HG03025 (cell line): ENCODE measurements around the gene HDGFL1.

Experiments used
- ATAC-seq: cut with Tn5 transposase; IDR thresholded peaks from one replicate; pipeline ENCODE4 v1.9.1; 2021; ENCODE audit warnings: mild to moderate bottlenecking, moderate library complexity; ENCODE audit not compliant: unreplicated experiment, low FRiP score

The HDGFL1 gene

DNA sequence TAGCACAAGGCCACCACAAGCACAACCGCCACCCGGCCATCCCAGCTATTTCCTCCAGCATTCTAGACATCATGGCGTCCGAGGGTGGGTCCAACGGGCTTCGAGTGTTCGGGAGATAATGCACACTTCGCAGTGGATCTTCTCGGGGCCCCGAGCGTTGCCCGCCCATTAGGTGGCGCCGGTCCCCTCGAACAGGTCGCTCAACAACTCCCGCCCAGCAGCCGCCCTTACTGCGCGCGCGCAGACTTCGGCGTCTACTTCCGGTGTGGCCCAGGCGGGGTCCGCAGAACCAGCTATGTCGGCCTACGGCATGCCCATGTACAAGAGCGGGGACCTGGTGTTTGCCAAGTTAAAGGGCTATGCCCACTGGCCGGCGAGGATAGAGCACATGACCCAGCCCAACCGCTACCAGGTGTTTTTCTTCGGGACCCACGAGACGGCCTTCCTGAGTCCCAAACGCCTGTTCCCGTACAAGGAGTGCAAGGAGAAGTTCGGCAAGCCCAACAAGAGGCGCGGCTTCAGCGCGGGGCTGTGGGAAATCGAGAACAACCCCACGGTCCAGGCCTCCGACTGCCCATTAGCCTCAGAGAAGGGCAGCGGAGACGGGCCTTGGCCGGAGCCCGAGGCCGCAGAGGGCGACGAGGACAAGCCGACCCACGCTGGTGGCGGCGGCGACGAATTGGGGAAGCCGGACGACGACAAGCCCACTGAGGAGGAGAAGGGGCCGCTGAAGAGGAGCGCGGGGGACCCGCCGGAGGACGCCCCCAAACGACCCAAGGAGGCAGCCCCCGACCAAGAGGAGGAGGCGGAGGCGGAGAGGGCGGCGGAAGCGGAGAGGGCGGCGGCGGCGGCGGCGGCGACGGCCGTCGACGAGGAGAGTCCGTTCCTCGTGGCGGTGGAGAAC, at the start of gene HDGFL1:
Gene HDGFL1, plus strand, starts transcription at position 286 of the 904 bp plus-strand sequence. Its CDS starts 10 bp downstream, at position 296.
- ATAC-seq, result no peak

DNA sequence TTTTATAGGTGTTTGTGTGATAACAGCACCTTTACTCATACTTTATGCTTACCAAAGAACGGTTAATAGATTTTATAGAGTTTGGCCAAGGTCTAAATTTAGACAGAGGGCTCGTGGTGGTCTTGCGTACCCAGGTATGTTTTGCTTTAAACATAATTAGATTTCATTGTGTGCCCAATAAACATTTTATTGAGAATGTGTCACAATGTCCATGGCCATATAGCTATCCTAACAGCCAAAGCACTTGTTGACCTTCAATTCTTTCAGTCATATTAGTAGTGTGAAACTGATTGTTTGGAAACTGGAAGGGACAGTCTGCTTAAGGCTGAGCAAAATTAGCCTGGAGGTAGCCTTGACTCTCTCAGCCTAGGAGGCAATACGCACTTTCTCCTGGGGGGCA, 48.3 kb upstream of the HDGFL1 start:
- no peak for ATAC-seq

DNA sequence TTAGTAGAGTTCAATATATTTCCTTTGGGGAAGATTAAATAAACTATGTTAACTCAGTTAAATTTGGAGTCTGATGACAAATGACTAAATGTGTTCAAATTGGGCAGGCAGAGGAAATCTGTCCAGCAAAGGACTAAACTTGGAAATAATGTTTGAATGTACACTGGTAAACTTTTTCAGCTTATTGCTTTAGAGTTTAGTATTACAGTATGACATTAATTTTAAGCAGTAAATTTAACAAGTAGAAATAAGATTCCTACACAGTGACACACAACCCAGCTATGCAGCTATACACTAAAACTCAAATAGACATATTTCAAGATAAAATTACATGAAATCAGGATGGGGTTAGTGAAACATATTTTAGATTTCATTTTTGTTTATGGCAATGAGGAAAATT, 42.6 kb upstream of the HDGFL1 start:
- ATAC-seq, result no peak

DNA sequence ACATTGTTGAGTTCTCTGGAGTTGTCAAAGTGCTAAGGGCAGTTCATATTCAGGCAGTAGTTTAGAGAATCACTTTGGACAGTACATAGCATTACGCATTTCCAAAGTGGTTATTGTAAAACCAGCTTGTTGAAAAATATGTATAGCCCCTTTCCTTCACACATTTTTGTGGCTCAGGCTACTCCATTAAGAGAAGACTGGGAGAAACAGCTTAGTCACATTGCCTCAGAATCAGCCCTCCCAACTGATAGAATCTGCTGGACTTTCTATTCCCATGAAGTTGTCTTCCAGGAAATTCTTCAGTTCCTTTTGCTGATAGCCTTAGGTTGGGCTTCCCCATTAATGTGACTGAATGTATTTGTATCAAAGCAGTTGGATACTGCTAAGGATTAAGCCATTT, 39.5 kb upstream of the HDGFL1 start:
- ATAC-seq, result no peak

DNA sequence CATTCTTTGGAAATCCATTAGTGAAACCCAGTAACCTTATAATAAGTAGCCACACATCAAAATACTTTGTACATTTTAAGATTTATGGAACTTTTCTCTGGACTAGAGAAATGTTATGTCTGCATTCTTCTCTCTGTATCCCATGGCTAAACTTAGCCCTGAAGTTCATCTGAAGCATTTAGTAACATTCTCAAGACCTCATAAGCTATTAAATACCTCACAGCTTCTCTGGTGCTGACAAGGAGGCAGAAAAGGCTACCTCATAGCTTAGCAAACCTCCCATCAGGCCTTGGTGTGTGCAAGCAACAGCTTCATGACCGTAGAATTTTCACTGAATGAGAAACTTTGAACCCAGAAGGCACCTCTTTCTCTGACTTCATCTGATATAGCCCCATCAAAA, 38.9 kb upstream of the HDGFL1 start:
- ATAC-seq, result no peak

DNA sequence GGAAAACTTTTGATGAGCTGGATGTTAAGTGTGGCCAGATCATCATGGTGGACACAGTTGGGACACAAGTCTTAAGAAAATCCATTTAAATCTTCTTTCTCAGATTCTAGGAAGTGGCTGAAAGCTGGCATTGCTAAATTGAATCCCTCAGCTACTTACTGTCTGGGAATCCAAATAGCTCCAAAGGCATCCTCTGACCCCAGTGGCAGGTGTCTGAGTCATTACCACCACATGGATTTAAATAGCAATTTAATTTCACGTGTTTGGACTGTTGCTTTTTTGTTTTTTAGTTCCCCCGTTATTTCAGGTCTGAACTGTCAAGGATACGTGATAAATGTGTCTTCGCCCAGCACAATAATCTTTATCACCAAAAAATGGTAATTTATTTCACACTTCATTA, 33.2 kb upstream of the HDGFL1 start:
- ATAC-seq, result no peak

DNA sequence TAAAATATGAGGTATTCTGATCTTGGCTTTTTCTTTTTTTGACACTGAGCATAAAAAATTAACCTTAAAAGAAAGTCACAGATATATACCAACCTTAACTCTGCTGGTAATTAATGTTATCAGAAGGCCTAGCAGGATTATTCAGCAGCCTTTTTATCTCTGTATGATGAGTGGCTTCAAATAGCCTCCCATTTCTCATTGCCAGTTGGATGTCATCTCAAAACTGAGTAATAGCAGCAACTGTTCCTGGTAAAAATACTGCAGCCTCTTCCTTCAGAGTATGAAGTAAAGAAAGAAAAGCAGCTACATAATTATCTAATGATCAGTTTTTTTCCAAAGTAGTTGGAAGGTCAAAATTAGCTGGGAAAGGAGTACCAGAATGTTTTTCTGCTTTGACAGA, 24.9 kb upstream of the HDGFL1 start:
- no peak for ATAC-seq

DNA sequence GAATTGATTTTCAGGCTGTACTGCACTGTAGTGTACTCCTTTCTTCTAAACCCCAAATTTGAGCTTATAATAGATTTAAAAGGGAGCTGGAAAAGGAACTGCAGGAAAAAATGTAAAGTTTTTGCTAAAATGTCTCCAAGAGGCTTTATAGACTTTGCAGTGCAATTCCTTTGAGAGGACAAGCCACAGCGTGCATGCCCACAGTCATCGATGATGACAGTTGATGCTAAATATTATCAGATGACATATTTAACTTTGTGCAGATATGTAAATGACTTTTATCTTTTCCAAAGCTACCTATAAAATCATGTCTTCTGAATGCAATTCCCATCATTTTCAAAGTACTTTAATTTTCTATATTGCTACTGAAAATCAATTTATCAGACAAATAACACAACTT, 24.3 kb upstream of the HDGFL1 start:
- ATAC-seq, result no peak

DNA sequence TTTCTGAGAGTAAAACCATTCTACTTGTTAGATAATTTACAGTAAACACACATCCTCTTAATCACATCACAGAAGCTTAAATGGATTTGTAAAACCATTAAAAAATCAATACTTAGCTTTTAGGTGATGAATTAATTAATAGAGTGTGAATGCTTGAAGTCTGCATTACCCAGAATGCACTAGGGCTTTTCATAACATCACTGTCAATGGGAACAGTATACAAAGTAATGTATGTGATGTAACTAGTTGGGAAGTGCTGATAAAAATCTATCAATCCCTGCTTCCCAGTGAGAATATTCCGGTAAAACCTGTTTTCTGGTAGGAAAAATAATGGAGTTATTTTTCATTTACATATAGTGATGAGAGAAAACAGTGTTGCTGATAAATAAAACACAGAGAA, 23.1 kb upstream of the HDGFL1 start:
- no peak for ATAC-seq

DNA sequence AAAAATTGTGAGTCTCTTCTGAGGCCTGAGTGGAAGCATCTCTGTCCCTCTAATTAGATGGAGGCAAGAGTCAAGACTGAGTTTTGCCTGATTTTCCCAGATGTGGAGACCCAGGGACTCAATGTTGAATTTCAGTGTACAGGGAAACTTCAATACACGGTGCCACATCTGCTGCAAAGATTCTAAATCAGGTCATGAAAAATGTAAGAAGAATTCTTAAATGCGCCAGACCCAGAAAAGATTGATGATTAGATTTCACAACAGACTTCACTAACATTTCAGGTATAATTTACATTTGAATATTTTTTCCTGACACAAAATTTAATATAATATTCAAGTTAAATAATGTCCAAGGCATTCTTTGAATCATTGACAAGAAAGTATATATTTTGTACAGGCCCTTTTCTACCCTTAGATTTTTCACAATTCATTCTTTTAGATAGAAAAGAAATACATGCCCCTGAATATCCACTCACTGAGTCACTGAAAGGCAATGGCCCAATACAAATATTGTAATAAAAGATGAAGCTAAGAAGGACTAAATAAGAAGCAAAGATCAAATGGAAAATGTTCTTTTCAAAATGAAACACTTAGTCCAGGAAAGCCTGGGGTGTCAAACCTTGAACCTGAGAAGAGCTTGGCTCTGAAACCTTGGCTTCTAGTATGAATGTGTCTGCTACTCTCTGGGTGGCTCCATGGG, 18.2 kb upstream of the HDGFL1 start:
- no peak for ATAC-seq

DNA sequence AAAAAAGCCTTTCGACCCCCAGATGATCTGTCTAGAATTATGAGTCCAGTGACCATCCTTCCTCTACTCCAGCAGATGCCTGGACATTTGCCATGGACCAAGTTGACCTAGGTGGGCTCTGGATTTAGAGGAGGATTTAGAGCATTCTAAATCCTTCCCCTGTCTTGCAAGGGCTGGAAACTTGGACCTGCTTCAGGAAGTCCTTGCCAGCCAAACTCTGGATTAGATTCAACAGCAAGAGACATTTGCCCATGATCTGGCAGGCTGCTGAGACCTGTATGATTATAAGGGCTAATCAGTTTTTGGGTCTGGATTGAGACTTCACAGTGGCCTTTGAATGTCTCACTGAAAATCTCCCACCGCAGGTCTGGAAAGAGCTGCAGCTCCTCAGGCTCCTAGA, 13.1 kb upstream of the HDGFL1 start:
- no peak for ATAC-seq

DNA sequence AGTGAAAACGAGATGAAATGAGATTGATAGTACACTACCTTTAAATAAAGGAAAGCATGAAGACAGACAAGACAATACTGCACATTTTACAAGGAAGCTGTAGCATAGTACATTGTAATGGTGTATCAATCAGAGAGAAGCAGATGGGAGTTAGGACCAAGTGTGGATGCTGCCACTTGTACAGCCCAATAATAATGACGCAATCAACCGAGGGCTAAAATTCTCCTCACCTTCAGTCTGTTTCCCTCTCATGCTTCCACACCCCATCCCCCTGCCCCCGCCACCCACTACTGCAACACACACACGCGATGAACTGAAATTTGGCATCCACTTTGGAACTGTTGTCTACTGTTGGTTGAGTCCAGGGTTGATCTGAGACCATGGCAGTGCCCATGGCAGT, 12.4 kb upstream of the HDGFL1 start:
- ATAC-seq, result no peak

DNA sequence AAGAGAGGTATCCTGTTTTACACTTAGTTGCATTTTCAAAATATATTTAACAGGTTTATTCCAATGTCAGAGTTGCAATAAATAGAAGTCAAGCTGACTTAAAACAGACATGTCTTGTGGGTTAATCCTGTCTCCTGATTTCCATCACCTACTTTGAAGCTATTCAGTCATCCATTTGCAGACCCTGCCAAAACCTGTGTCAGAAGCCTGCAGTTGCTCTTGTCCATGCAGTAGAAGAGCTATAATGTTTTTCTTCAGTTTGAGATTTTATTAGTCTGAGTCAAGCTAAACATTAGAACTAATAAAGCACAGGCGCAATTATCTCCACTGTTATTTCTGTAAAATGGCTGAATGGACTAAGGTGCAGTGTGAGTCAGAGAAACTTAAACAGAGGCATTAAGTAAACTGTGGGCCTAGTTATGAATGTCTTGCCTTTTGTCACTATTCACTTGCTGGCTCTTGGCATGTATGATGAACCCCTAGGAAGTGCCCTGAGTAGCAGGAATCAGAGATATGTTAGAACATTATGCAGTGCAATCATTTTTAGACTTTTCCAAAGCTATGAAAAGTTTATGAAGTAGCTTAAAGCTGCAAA, 11.0 kb upstream of the HDGFL1 start:
- ATAC-seq, result no peak

DNA sequence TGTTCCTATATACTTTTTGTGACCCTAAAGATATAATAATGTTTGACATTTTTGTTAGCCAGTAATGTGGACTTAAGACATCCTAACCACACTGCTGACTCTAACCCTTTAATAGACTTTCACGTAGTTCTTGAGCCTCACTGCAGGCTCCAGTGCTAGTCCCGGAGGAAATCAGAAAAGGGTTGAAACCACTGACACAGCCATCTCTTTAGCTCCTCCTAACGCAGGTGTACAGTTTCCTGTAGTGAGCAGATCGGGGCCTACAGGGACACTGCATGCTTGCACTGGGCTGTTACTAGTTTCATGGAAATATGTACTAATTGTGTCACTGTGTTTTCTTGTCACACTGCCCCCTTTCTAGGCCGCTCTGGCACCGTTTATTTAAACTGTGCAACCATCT, 512 bp upstream of the HDGFL1 start:
- no peak for ATAC-seq

DNA sequence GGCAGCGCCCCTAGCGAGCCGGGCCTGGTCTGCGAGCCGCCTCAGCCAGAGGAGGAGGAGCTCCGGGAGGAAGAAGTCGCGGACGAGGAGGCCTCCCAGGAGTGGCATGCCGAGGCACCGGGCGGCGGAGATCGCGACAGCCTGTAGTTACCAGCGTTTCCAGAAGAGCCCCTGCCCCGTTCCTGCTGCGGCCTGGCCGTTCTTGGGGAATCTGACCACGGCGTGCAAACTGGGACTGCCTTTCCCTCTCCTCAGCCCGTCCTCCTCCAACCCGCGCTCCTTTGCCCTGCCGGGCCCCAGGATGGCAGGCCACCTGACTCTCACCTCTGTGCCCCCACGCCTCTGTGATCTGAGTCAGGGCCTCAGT, 802 bp downstream of the HDGFL1 start:
- ATAC-seq, result no peak

DNA sequence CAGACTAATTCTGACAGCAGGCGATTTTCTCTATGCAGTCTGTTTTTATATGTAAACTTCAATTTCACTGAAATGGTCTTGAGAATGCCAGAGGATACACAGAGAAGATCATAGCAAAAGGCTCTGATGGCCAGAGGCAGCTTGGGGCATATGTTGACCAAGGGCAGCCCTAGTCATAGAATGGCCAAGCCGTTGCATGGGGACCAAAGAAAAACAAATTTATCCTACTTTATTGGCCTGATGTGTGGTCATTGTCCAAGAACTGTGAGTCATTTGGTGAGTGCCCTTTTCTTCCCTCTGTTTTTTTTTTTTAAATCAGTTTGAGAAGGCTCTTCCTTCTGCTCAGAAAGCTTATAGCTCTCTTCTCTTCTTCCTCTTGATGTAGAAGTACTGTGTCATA, 5.8 kb downstream of the HDGFL1 start:
- no peak for ATAC-seq

DNA sequence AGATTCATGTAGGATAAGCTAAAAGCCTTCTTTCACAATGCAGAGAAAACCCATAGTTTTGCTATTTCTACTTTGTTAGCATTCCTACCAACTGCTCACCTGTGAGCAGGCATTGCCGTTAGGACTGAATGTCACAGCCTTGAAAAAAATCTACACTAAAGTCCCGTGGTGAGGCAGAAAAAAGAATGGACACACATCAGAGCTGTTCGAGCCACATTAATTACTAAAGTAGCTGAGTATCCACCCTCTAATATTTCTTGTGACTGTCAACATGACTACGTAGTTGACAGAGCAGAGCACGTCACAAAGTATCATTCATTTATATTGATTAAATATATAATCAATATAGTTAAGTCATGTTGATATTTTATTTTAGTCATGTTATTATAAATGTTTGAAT, 10.1 kb downstream of the HDGFL1 start:
- ATAC-seq, result no peak

DNA sequence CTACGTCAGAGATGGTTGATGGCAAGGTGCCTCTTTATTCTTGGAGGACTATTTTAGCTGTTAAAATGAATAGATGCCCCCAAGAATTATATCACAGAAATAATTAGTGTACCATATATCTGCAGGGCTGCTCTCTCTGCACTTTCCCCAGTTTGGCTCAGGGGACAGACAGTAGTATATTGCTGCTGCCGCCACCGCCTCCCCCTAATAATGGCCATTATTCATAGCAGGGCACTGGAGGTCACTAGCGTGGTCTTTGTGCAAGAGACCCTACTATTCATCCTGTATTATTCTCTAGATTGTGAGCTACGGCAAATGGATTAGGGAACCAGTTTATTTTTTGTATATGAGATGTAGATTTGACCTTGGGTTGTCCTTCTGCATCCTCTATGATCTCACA, 11.0 kb downstream of the HDGFL1 start:
- ATAC-seq, result no peak

DNA sequence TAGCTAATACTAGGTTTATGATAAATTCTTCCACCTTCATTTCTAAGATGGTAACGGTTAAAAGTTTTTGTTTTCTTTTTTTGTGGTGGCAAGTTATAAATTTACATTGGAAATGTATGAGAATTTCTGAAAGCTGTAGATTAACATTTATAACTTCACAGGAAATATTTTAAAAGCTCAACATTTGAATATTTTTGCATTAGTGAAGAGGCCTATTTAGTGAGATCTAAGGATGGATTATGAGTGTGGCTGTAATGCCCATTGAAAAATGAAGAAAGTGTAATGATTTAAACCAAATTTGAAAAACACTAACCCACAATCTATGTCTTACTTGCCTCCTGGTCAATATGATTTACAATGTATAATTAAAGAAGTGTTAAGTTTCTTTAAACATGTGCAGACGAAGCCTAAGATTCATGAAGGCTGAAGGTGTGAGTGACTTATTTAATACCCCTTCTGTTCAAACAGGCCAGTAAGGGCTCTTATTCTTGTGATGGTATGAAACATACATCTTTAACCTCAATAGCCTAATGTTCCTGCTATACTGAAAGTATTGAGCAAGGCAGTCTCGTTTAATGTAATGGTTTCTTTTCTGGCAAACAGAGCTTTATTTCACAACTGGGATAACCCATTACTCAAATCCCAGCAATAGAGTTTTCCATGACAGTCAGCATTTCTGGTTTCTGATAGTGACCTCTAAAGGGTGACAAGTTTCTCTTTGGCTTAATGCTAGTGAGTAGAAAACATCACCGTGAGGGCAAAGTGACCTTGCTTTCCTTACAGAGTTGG, 13.2 kb downstream of the HDGFL1 start:
- ATAC-seq, result no peak

DNA sequence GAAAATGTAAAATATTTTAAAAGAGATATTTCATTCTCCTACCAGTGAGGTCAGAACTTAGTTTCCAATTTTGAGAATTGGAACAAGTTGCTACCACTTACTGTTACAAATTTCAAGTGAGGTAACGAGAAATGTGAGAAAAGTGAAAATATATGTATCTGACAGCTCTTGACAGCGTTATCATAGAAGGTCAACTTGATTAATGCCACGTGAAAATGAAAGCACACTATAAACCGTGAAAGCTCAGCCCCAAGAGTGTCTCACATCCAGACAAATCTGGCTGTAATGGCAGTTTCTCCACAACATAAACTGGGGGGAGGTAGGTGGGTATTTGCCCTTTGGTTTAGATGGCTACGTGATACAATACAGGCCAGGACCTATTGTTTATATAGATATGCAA, 13.9 kb downstream of the HDGFL1 start:
- ATAC-seq, result no peak

DNA sequence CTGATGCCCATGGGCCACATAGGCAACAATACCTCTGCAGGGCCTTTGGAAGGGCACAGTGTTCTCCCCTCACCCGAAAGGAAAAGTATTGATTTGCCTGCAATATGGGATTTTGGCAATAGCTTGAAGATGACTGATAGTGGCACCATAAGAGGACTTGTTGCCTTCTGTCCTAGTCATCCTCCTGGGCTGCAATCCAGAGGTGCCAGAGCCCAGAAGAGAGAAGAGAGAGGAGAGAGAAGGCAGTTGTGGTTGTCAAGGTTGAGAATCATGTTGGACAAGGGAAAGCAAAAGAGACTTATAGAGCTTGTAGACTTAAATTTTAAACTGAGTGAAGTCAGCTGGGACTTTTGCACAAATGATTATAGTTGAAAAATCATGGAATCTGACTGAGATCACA, 14.6 kb downstream of the HDGFL1 start:
- ATAC-seq, result no peak
